ENCODE measurements around the gene ERI3.

The ERI3 gene

DNA sequence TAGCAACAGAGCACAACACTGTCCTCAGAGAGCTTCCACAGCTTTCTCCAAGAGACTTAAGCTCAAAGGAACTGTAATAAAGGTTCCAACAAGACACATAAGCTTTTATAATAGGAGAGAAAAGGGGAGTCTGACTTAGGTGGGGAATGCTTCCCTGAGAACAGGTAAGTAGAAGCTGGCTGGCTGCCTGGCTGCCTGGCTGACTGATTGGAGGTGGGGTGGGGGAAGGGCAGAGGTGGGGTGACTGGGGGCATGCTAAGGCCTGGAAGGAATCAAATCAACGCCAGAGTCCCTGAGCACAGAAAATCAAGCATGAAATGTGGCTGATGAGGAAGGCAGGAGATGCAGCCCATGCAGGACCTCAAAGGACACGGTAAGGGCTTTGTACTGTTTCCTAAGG, 96.0 kb downstream of the ERI3 start:
- no peak for DNase-seq

DNA sequence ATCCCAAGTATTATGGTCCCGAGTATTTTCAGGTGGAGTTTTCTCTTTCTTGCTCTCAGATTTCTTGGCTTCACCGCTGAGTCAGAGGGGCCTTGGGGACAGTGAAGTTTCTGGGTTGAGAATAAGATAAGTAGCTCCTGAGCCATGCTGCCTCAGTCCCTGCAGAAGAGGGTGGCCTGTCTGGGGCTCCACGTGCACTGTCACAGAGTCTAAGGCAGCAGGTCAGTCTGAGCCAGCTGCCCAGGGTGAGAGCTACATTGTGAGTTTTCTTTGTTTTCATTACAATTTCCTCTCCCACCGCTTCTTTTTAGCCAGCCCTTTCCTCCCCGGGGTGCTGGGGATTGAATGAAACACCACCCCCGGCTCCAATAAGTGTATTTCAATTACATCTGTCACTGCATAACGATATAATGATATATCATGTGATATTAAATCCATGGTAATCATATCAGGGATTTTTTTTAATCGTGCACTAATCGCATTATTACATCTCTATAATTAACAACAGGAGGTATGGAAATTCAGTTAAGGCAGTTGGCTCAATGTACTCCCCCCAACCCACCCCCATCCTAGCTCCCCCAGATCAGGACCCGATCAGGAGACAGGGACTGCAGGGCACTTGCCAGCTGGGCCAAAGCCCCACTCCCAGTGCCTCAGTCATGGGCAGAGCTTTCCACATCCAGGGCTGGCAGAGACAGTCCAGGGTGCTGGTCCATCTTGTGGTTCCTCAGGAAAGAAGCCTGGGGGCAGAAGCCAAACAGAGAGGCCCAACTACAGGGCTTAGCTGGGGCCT, 98.1 kb downstream of the ERI3 start:
- DNase-seq: no peak

DNA sequence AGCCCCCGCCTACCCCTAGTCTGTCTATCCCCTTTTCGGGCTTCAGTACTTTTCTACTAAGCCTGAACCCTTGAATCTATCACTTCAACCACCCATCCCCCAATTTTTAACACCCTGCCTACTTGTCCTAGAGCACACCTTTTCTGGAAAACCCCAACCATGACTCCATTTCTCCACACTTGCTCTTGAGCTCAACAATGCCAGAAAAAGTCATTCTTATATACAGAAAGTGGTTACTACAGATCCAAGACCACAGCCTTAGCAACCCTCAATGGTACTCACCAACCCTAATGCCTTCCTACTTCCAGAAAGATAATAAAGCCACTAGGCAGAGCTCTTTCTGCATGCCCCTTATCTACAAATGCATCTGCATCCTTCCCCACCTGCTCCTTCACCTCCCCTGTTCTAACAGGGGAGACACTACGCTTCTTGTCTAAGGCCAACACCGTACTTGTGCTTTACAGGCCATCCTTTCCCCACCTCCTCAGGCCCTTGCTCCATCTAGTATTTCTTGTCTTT, 100.6 kb downstream of the ERI3 start:
- DNase-seq: no peak

DNA sequence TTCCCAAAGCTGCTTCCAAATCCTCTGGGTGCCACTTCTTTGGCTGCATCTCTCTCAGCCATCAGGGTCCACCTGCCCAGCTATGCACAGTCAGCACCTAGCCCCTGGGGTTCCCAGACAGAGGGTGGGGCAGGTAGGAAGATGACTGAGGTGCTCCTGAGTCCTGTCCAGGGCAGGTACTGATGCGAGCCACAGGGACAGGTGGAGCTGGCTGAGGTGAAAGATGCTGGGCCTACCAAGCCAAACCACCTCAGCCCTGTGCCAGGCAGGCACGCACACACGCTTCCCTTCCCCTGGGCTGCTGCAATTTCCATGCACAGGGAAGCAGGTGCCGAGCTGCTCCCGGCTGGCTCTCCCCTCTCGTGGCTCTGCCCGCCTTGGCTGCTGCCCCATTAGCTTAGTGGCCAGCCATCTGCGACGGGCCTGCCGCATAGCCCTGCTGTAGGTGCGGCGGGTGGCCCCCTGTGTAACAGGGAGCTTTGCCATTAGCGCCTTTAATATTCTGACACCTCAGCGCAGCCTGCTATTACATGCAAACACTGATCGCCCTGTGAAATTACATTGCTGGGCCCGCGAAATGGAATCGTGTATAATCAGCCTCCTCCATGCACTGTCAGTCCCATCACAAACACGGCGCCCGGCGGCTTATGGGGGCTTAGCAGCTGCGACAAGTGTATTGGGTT, 102.9 kb downstream of the ERI3 start:
- no peak for DNase-seq

DNA sequence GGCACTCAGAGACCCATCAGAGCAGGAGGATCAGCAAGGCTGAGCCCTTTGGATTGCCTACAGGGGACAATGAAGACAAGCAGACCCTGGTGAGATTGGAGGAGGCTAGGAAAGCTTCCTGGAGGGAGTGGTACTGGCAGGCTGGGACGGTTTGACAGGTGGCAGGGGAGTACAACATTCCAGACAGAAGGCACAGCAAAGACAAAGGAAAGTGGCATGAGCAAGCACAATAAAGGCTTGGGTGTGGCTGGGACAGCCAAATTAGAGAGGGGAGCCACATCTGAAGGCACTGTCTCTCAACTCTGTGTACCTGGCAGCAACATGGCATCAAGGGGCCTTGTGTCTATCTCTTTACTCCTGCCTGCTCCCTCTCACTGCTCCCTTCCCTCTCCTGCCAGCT, 103.6 kb downstream of the ERI3 start:
- DNase-seq: no peak

DNA sequence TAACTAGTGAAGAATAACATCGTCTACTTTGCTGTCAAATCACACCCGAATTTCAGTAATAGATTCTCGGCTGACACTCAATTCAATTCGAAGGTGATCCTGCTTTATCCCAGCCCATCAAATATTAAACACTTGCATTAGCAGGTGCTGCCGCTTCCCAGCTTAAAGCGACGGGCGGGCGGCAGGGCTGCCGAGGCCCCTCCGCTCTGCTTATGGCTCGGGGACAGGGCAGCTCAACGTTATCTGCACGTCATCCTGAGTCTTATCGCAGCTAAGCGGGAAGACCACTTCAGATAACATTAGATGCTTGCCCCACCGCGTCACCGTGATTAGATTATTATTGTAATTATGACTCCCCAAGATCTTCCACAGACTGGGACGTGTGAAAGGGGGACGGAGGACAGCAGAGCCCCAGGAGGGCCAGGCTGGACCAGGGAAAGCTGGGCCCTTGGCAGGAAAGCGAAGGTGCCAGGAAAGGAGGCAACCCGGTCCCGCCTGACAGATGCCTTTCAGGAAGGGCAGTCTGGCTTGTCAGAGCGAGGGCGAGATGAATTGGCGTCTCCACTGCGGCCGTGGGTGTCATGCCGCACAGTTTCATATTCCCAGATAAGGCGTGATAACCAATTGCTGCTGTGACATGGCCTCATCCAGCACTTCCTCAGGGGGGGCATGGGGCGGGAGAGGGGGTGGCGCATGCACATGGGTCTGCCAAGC, 104.8 kb downstream of the ERI3 start:
- DNase-seq: no peak

DNA sequence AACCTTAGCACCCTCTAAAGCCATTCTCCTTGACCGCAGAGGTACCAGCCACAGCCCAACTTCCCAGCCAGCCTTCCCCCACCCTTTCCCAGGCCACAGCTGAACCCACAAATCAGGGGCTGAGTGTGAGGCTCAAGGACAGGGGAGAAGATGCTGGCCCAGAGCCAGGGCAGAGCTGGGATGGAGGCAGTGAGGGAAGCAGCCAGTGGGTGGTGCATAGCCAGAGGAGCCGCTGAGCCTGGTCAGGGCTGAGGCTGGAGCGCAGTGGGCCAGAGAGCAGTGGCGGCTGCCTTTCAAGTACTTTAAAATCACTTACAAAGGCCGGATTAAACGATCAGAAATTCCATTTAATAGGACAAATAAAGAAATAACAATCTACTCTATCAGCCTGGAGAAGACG, 105.5 kb downstream of the ERI3 start:
- no peak for DNase-seq

DNA sequence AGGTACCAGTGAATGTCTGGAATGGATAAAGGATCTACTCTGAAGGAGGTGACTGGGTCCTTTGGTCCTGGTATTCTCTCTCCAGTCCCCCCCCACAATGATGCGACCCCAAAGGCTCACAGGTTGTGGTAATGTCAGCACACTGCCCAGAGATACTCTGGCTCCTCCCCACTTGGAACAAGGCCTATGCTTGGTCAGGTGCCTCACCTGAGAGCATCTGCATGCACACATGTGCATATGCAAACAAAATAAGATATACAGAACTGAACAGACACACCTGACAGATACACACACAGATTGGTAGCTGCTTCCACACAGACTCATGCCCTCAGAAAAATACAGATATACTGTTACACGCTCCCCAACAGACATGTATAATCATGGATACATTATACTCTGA, 108.3 kb downstream of the ERI3 start:
- no peak for DNase-seq

DNA sequence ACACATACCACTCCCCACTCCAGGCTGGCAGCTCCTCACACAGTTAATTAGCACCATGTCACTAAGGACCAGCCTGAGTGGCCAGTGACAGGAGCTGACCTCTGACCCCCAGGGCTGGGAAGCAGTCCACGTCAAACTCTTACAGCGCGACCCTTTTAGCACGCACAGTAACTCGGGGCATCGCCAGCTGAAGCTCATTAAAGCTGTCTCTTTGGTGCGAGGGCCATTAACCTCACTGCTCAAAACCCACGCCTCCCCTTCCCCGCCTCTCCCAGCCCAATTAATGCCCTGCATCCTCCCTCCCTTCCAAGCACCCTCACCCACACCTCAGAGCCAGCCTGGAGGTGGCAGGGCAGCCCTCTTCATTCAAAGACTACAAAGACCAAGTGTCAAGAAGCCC, 110.1 kb downstream of the ERI3 start:
- DNase-seq: no peak

DNA sequence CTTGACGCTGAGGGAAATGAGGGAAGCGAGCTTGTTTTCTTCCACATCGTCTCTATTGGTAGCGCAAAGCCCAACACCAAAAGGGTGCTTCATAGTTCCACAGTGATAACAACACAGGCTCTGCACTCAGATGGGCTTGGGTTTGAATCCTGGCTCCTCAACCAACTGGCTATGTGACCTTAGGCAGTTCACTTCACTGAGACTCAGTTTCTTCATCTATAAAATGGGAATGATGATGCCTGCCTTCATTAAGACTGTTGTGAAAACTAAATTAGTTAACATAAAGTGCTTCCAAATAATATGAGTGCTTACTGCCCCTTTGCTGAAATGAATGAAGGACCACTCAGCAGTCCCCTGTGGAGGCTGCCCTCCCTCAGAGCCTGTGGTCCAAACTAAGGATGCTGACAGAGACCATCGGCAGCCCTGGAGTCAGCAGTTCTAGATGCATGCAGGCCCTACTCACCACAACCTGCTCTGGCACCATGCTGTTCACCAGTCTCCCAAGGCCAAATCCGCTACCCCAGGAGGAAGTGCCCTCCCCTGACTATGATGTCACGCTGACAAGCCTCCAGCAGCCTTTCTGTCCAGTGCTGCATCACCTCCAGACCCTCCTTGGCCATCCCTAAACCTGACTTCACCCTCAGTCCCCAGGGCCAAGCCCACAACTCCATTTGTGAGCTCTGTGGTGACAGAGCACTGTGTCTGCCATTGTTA, 111.1 kb downstream of the ERI3 start:
- DNase-seq: no peak

DNA sequence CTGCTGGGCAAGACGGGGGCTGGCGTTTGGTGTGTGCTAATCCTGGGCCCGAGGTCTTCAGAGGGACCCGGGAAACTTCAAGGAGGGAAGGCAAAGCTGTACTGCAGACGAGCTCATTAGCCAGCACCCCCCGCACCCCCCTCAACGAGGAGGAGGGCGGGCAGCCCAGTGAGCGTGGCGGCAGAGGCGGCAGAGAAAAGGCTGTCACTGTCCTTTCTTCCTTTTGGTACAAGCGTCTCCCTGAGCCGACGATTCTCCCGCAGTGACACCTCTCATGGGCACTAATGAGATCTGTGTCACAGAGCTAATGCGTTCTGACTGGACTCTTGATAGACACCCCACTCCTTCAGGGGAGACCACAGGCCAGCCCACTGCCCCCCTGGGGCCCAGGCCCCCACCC, 112.3 kb downstream of the ERI3 start:
- no peak for DNase-seq

DNA sequence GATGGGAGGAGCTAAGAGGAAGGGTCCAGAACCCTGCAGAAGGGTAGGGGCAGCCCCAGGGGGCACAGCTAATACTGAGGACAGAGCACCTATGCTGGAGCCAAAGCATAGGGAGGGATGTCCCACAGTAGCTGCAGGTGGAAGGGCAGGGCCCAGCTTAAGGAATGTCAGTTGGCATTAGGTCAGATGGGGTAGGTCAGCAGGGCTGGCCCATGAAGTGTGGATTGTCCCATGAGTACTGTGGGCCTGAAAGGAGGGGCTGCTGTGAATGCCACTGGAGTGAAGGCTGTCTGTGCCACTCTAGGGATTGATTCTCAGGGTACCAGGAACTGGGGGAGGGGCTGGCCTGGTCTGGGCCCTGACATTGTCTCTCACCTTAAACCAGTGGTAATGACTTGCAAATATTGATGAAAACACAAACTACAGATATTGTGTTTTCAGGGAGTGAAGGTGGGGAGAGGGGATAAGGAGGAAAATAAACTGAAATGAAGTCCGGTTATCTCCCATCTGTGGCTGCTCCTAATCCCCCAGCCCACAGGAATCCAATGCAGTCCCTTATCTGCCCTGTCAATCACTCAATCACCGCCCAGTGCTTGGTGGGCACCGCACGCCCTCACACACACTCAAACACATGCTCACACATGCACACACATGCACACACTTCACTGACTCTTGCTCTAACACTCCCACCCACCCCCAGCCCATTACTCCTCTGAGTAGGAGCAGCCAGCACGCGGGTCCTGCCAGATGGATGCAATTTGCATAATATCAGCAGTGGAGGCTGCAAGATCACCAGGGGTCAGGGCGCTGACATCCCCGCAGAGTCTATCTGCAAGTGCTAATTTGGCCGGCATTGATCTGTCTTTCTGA, 114.0 kb downstream of the ERI3 start:
- DNase-seq: no peak

DNA sequence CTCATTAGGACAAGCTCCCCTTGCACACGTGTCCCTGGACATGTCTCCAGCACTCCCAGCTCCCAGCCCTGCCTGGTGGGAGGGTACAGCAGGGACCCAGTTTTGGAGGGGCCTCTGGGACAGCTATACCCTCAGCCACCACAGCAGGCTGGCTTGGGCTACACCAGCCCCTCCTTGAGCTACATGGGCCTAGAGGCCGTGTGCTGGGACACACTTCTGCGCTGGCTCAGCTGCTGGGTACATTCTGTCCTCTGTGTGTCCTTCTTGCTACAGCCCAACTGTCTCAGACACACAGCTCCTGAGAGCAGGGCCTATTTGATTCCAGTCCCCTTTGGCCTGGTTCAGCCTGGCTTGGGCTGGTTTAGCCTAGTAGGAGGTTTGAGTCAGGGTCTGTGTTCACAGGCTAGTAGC, 115.1 kb downstream of the ERI3 start:
- no peak for DNase-seq

DNA sequence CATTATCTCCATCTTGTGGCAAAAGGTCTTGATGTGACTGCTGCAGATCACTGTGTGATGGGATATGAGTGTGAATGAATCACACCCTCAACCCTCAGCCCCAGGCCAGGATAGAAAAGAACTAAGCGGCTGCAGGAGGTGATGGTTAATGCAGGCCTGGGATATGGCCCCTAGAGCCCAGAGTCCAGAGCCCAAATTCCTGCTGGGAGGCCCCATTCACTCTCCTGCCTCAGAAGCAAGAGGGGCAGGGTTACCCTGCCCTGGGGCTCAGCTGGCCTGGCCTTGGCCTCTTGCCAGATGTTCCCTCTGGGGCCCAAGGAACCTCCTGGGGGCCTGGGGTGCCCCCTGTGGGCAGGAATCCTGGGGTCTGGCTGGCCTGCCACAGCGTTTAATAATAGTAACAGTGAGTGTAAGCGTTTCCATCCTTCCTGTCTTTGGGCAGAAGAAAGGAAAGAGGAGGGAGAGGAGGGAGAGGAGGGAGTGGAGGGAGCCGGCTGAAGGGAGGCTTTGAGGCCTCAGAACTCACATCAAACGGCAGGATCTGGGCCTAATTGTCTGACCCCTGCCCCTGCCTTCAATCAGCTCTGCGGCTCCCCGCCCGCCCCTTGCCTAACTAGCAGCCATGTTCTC, 115.6 kb downstream of the ERI3 start:
- DNase-seq: no peak

DNA sequence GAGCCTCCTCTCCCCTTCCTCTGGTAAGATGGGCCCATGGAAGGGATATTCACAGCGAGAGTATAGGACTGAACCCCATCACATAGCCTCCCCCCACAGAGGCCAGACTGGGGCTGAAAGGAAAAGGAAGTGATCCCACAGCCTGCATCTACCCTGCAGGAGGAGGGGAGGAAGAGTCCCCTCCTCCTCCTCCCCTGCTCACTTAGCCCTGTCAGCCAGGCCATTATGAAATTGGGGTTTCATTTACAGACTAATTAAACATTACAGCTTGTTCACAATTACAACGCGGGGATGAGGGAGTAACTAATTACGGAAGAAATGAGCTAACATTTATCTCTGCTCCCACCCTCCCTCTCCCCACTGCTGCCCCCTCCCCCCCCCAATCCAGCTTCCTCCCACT, 116.4 kb downstream of the ERI3 start:
- no peak for DNase-seq

DNA sequence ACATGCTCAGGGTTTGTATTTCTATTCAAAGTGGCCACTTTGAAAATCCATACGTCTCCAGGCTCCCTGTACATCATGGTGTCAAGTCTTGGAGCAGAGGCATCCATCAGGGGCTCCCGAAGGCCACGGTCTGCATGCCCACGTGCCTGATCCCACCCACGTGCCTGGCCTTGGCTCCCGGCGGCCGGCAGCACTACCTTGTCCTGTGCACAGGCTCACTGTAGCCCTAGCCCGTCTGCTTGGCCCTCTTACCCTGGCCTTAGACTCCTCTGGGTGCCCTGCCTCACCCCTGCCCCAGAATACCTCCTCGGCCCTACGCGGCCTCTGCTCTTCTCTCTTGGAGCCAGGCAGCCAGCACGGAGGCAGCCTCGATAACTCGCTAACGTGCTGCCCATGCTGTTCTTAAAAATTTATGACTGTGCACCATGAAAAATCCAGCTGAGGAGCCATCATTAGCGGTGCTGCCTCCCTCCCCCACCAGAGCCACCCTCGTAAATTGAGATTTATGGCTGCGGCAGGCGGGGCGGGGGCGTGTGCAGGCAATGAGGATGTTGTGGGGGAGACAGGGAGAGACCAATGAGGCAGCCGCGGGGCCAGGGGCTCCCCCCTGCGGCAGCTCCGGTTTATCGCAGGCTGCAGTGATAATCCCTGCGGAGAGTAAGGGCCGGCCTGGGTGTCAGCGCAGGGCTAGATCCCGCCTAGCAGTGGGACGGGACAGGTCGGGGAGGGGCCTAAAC, 117.2 kb downstream of the ERI3 start:
- DNase-seq: no peak

DNA sequence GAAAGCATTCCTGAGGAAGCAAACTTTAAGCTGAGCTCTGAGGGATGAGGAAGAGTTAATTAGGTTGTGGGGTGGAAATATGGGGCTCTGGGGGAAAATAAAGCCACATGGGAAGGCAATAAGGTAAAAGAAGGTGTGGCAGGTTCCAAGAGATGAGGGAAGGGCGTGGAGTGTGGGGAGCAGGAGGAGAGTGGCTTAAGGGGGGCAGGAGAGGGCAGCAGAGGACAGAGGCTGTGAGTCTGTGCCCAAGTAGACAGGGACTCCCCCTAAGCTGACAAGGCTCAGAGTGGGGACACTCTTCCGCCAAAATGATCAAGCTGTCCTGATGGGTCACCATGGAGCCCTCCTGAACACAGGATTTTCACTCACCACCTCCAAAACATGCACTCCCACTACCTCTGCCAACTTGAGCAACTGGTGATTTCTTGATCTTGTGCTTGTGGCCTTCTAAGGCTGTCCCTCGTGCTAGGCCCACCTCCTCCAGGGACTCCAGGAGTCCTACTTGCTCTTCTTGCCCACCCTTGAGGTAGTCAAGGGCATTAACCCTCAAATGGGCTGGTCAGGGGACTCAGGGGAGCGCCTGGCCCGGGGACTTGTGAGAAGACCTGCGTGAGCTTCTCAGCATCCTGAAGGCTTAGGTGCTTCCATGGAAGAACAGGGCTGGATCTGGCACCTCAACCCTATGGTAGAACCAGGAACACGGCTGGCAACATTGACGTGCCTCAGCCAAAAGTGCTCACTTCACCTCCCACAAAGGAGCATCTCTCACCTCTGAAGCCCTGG, 118.4 kb downstream of the ERI3 start:
- DNase-seq: no peak

DNA sequence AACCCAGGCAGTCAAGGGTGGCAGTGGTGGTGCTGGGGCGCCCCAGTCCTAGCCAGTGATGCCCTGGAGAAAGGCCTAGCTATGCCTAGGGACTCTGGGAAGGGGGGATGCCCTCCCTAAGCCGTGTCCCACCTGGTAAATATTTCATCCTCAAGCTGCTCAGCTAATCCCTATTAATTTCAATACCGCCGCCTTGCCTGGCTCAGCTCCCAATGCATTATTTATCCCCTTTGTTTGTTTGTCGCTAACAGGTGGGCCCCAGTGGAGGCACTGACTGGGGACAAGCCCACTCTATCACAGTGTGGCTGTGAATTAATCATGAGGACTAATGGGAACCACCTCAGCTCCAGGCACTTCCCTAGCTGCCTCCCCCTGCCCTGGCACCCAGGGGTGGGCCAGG, 119.2 kb downstream of the ERI3 start:
- DNase-seq: no peak

DNA sequence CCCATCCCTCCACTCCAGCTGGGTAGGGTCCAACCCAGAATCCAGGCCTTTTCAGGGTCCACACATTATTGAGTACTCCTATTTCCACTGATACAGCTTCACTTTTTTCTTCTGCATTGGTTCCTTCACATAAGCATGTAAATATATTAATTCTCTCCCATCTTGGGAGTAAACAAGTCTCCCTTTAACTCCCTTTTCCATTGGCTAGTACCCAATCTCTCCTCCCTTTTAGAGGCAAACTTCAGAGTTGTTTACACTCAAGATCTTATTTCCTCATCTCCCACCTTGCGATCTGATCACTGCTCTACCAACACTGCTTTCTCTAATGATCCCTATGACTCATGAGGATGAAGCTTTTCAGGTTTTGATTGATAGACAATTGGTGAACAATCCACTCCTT, 121.5 kb downstream of the ERI3 start:
- no peak for DNase-seq

DNA sequence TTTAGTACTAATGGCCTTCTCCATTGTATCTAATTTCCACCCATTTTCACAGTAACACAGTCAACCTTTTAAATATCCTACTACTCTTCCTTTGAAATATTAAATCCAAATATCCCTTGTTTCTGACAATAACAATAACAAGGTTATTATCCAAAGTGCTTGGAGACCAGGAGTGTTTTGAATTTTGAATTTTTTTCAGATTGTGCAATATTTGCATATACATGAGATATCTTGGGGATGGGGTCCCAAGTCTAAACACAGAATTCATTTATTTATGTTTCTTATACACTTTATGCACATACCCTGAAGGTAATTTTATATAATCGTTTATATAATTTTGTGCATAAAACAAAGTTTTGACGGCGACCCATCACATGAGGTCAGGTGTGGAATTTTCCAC, 124.3 kb downstream of the ERI3 start:
- no peak for DNase-seq

Measured in activated CD4-positive, CD25-positive, alpha-beta regulatory T cell treated with anti-CD3 and anti-CD28 coated beads, Interleukin-2, amount 50 U/mL, for 72 hours (primary cell).